Left ventricle myocardium inferior (tissue), 1 donor: ENCODE measurements around the gene EHMT1. TPM values are rescaled to one million over a fixed set of nuclear protein-coding genes. Genes with fewer than 3 reads are reported as not detected.
A peak's percentile ranks its signal among the peaks of the same experiment; 100 is the strongest.

ENCODE experiments used
- DNase-seq: peaks from one replicate; pipeline ENCODE4 v3.0.0-alpha.2; 2020
- H3K27ac ChIP-seq: fragments of 200-600 bp; replicated peaks from 2 replicates; pipeline ENCODE4 v1.8.0; 2021
- H3K27me3 ChIP-seq: fragments of 200-600 bp; 2 replicates; pipeline ENCODE4 v1.8.0; 2021; ENCODE audit warnings: low read depth
- H3K36me3 ChIP-seq: fragments of 200-600 bp; 2 replicates; pipeline ENCODE4 v1.8.0; 2021
- H3K4me1 ChIP-seq: fragments of 200-600 bp; 2 replicates; pipeline ENCODE4 v1.8.0; 2021
- H3K4me3 ChIP-seq: fragments of 200-600 bp; 2 replicates; pipeline ENCODE4 v1.8.0; 2021; ENCODE audit warnings: mild to moderate bottlenecking, moderate library complexity
- H3K9me3 ChIP-seq: fragments of 200-600 bp; replicated peaks from 2 replicates; pipeline ENCODE4 v1.8.0; 2021
- CTCF ChIP-seq: fragments of 200-600 bp; IDR thresholded peaks from 2 replicates; pipeline ENCODE4 v1.8.0; 2021; ENCODE audit warnings: antibody characterized with exemption, mild to moderate bottlenecking, borderline replicate concordance
- intact Hi-C: fragments of 100-400 bp; cut with micrococcal nuclease; formaldehyde crosslinking; loops from one replicate; pipeline ENCODE4 v1.11.0; 2022
- total RNA-seq: library from RNA; stranded (reverse); fragmentation: NEBNext Ultra II Directional; extraction: Animal tissue kit (Norgen Biotek cat#: 25700); gene quantifications from one replicate; pipeline ENCODE4 v1.2.1, GENCODE V29; 2021
- donor health status: DM: no; HTN: yes; CAD: no; lungs with severe emphysema.

Gene EHMT1
- total RNA-seq, 1 donor from 2014 or later: 31.3 TPM

DNA sequence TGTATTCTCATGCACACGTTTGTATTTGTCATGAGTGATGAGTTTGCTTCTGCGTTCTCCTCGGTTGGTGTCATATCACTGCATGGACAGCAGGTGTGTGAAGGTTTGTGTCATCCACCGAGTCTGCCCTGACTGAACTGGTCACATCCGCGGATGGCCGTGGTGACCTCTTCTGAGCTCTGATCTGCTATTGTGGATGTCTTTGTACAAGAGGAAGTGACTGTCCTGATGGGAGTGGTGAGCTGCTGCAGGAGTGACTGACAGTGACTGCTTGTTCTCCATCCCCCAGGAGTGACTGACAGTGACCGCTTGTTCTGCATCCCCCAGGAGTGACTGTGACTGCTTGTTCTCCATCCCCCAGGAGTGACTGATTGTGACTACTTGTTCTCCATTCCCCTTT is 69.9 kb downstream of the EHMT1 start:
- intact Hi-C loops: no loop called here
- H3K36me3 ChIP-seq: no peaks in the 10 kb centered on the region
- peaks cover 66% of the 10 kb centered on the region for H3K4me1 ChIP-seq
- no peaks in the 10 kb centered on the region for H3K27me3 ChIP-seq
- TF ChIP-seq CTCF: no peak
- H3K27ac ChIP-seq: no peak overlapping the region
- no peaks in the 10 kb centered on the region for H3K9me3 ChIP-seq
- H3K4me3 ChIP-seq: no peak overlapping the region
- DNase-seq: no peak

DNA sequence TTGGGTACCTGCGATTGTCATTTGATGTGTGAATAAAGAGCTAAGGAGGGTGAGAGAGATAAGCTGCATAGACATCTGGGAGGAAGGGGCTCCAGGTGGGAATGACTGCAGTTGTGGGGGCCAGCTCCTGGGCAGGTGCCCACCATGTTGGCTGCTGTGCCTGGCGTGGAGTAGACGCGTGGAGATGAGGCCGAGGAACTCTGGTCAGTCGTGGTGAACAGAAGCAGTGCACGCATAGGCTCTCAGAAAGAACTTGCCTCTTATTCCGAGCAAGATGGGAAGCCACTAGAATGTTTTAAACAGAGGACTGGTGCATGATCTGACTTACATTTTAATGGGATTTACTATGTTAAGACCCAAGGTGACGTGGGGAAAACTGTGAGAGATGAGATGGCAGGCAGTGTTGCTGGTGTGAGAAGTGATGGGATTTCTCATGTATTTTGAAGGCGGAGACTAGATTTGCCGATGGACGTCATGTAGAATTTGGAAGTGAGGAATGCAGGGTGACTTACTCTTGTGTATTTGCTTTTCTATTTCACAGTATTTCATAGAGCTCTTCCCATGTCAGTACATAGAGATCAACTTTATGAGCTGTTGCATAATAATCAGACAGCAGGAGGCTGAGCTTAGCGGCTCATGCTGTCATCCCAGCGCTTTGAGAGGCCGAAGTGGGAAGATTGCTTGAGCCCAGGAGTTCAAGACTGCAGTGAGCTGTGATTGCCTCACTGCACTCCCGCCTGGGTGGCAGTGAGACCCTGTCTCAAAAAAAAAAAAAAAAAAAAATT is 71.1 kb downstream of the EHMT1 start:
- no peak overlapping the region for H3K4me3 ChIP-seq
- H3K27me3 ChIP-seq: no peaks in the 10 kb centered on the region
- H3K36me3 ChIP-seq: no peaks in the 10 kb centered on the region
- H3K4me1 ChIP-seq: peaks cover 69% of the 10 kb centered on the region
- no peaks in the 10 kb centered on the region for H3K9me3 ChIP-seq
- DNase-seq: no peak
- no peak for TF ChIP-seq CTCF
- no peak overlapping the region for H3K27ac ChIP-seq
- intact Hi-C loops: no loop called here

- Histone ChIP-seq H3K27ac (peak overlapping the region; percentile 31), H3K9me3 (no peaks in the 10 kb centered on the region), H3K4me3 (no peak overlapping the region), H3K4me1 (peaks cover 70% of the 10 kb centered on the region), H3K36me3 (no peaks in the 10 kb centered on the region), H3K27me3 (no peaks in the 10 kb centered on the region)
- no peak for TF ChIP-seq CTCF
- intact Hi-C loops: no loop called here
- DNase-seq: no peak
Measured at GRCh38 chr9:137690930-137691645, 72.3 kb downstream of the EHMT1 start.

GRCh38 chr9:137691646-137692351 is 73.0 kb downstream of the EHMT1 start:
- H3K9me3 ChIP-seq: no peaks in the 10 kb centered on the region
- peak; percentile 54 for DNase-seq
- H3K27ac ChIP-seq: peak overlapping the region; percentile 31
- H3K4me3 ChIP-seq: no peak overlapping the region
- H3K4me1 ChIP-seq: peaks cover 73% of the 10 kb centered on the region
- no peak for TF ChIP-seq CTCF
- H3K36me3 ChIP-seq: no peaks in the 10 kb centered on the region
- intact Hi-C loops: no loop called here
- H3K27me3 ChIP-seq: no peaks in the 10 kb centered on the region

DNA sequence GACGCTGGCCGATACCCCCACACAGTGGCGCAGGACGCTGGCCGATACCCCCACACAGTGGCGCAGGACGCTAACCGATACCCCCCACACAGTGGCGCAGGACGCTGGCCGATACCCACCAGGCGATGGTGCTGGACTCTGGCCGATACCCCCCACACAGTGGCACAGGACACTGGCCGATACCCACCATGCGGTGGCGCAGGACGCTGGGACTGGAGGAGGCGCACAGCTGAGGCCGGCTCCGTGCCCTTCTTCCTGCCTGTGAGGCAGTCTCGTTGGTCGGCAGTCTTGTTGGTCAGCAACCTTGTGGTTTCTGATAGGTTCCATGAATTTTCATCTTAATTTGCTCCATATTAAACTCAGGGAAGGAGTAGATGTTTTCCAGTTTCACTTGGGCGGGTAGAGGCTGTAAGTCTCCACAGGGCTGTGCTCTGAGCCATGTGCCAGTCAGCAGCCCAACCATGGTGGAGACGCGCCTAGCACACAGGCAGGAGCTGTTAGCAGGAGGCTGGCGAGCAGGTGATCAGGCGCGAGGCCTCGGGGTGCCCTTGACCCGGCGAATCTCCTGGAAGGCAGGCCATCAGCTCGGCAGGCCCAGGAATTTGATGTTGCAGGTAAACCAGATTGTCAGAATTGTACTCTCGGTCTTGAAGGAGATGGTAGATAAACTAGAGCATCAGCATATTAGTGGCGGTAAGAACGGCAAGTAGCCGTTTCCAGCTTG is 75.6 kb downstream of the EHMT1 start:
- DNase-seq: no peak
- intact Hi-C loops: no loop called here
- H3K4me3 ChIP-seq: no peak overlapping the region
- H3K36me3 ChIP-seq: no peaks in the 10 kb centered on the region
- no peak overlapping the region for H3K27ac ChIP-seq
- H3K27me3 ChIP-seq: no peaks in the 10 kb centered on the region
- no peaks in the 10 kb centered on the region for H3K9me3 ChIP-seq
- no peak for TF ChIP-seq CTCF
- peaks cover 60% of the 10 kb centered on the region for H3K4me1 ChIP-seq
